Measurements from ENCODE around the gene GAB2.

DNA sequence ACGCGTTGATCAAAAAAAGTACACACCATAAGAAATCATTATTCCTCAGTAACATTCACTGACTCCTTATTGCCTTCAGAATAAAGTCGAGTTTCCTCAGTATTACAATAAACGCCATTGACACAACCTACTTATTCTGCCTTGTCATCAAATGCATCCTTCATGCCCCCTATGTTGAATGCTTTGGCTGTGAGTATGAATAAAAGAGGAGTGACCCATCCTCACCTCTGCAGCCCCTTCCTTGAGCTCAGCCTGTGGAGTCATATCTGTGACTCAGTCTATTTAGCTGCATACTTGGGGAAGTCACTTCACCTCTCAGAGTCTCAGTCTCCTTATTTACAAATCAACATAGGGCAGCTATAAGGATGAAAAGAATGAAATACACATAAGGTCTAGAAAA lies 163.8 kb downstream of the GAB2 start:
- no peak for TF ChIP-seq POLR2A (IDR thresholded peaks at IDR 0.05; ENCODE audit: low read length)
- no peak for TF ChIP-seq GATA1 (IDR thresholded peaks at IDR 0.05; ENCODE audit: low read depth, low read length)

All from erythroblast (primary cell).